ENCODE measurements around the gene VPS4B.

The VPS4B gene

GRCh38 chr18:63430526-63430925 is 8.2 kb upstream of the VPS4B start:
- DNase-seq (ENCODE audit: low read depth in 2 of 2): no peak

- DNase-seq (ENCODE audit: low read depth in 2 of 2): no peak
These were observed 5.3 kb upstream of the VPS4B start for GRCh38 chr18:63427558-63427957.

- DNase-seq (ENCODE audit: low read depth in 2 of 2): peak in 1 of 2 donors; percentile 36
These were observed 608 bp upstream of the VPS4B start for GRCh38 chr18:63422864-63423304.

- no peak for DNase-seq (ENCODE audit: low read depth in 2 of 2)
These were observed 762 bp downstream of the VPS4B start for GRCh38 chr18:63421514-63421913.

GRCh38 chr18:63412953-63413352 is 9.3 kb downstream of the VPS4B start:
- no peak for DNase-seq (ENCODE audit: low read depth in 2 of 2)

- DNase-seq (ENCODE audit: low read depth in 2 of 2): no peak
These were observed 11.5 kb downstream of the VPS4B start for GRCh38 chr18:63410792-63411191.

- no peak for DNase-seq (ENCODE audit: low read depth in 2 of 2)
These were observed 13.0 kb downstream of the VPS4B start for GRCh38 chr18:63409301-63409700.

GRCh38 chr18:63407734-63408133 is 14.5 kb downstream of the VPS4B start:
- no peak for DNase-seq (ENCODE audit: low read depth in 2 of 2)

GRCh38 chr18:63405986-63406385 is 16.3 kb downstream of the VPS4B start:
- DNase-seq (ENCODE audit: low read depth in 2 of 2): no peak

- no peak for DNase-seq (ENCODE audit: low read depth in 2 of 2)
These were observed 19.8 kb downstream of the VPS4B start for GRCh38 chr18:63402246-63403162.

GRCh38 chr18:63399300-63399699 is 23.0 kb downstream of the VPS4B start:
- no peak for DNase-seq (ENCODE audit: low read depth in 2 of 2)

GRCh38 chr18:63397349-63397748 is 24.9 kb downstream of the VPS4B start:
- DNase-seq (ENCODE audit: low read depth in 2 of 2): no peak

GRCh38 chr18:63395503-63395902 is 26.8 kb downstream of the VPS4B start:
- DNase-seq (ENCODE audit: low read depth in 2 of 2): no peak

GRCh38 chr18:63394954-63395353 is 27.3 kb downstream of the VPS4B start:
- no peak for DNase-seq (ENCODE audit: low read depth in 2 of 2)

GRCh38 chr18:63387861-63388260 is 34.4 kb downstream of the VPS4B start:
- DNase-seq (ENCODE audit: low read depth in 2 of 2): no peak

GRCh38 chr18:63382843-63383242 is 39.4 kb downstream of the VPS4B start:
- no peak for DNase-seq (ENCODE audit: low read depth in 2 of 2)

GRCh38 chr18:63379639-63379962 is 42.7 kb downstream of the VPS4B start:
- no peak for DNase-seq (ENCODE audit: low read depth in 2 of 2)

- no peak for DNase-seq (ENCODE audit: low read depth in 2 of 2)
These were observed 43.2 kb downstream of the VPS4B start for GRCh38 chr18:63378919-63379638.

- DNase-seq (ENCODE audit: low read depth in 2 of 2): no peak
These were observed 44.8 kb downstream of the VPS4B start for GRCh38 chr18:63377275-63377980.

- no peak for DNase-seq (ENCODE audit: low read depth in 2 of 2)
These were observed 45.7 kb downstream of the VPS4B start for GRCh38 chr18:63376538-63376937.

- DNase-seq (ENCODE audit: low read depth in 2 of 2): no peak
These were observed 47.7 kb downstream of the VPS4B start for GRCh38 chr18:63374540-63374939.

GRCh38 chr18:63373161-63373560 is 49.1 kb downstream of the VPS4B start:
- DNase-seq (ENCODE audit: low read depth in 2 of 2): no peak

Measured in stimulated activated CD8-positive, alpha-beta memory T cell treated with anti-CD3 and anti-CD28 coated beads, Interleukin-2, amount 100 ng/mL, for 48 hours (primary cell).